SH-SY5Y (cell line): Measurements from ENCODE around the gene DENND10.

Source experiments
- GATA2 ChIP-seq: IDR thresholded peaks from 2 replicates; pipeline ENCODE4 v1.6.1; 2011; ENCODE audit warnings: mild to moderate bottlenecking, low read depth, low read length
- GATA3 ChIP-seq: IDR thresholded peaks from 2 replicates; pipeline ENCODE4 v1.6.1; 2011; ENCODE audit warnings: low read depth, mild to moderate bottlenecking, low read length, moderate library complexity

DNA sequence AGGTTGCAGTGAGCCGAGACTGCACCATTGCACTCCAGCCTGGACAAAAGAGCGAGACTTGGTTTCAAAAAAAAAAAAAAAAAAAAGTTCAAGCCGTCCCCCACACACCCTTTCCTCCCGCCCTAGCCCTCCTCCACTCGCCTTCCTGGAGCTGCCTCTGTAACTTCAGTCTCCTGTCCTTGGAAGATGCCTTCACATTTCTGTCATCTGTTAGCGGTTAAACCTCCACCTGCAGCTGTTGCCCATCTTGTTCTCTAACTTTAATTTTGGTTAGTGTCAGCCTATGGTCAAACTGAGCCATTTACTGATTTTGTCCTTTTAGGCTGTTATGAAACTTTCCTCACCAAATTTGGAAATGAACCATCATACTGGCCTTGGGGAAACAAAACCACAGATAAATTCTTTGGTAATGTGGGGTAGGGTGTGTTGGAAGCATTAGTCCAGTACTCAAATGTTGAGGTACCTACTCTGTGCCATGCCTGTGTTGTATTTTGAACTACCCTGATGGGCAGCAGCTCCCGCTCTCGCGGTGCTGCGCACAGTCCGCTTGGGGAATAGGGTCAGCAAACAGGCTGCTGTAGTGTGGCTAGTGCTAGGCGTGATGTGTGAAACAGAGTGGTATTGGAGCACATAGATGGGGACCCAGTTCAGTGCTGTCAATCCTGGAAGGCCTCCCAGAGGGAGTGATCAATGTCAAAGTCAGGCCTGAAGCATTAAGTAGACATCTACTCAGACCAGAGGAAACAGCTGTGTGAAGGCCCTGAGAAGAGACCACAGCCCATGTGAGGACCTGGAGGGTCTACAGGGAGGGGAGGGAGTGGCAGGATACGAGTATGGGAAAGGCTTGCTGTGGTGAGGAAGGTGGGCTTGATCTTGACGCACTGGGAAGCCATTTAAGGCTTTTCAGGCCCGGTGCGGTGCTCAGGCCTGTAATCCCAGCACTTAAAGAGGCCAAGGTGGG lies 34.7 kb downstream of the DENND10 start:
- TF ChIP-seq GATA3: no peak
- no peak for TF ChIP-seq GATA2
